CD4-positive, alpha-beta memory T cell (primary cell): ENCODE measurements around the gene STK38L. TPM values are rescaled to one million over a fixed set of nuclear protein-coding genes. Genes with fewer than 3 reads are reported as not detected.

Source experiments
- CTCF ChIA-PET: fragments of 350-600 bp; sonication (Branson Sonifier 250); formaldehyde crosslinking; loops from one replicate; lab custom pipeline; 2021; ENCODE audit warnings: inconsistent platforms; ENCODE audit not compliant: partially characterized antibody; lab: Charles Lee
- POLR2A ChIA-PET: fragments of 350-600 bp; sonication (Branson Sonifier 250); formaldehyde crosslinking; loops from one replicate; lab custom pipeline; 2021; ENCODE audit not compliant: partially characterized antibody; lab: Charles Lee
- DNase-seq, 5 donors: peaks; one replicate each; pipeline versions ENCODE4 v3.0.0 to v3.0.0-alpha.2; 2020 to 2022; ENCODE audit warnings: mixed read lengths in 1 of 5
- H3K27ac ChIP-seq: one replicate; pipeline ENCODE4 v1.7.0; 2013; ENCODE audit warnings: low read depth, low read length
- H3K27me3 ChIP-seq: 2 replicates; pipeline ENCODE4 v1.7.0; 2013; ENCODE audit warnings: mild to moderate bottlenecking, low read length, moderate library complexity; ENCODE audit not compliant: insufficient read depth
- H3K36me3 ChIP-seq: 2 replicates; pipeline ENCODE4 v1.7.0; 2013; ENCODE audit warnings: mild to moderate bottlenecking, low read length, moderate library complexity; ENCODE audit not compliant: insufficient read depth
- H3K4me1 ChIP-seq: 2 replicates; pipeline ENCODE4 v1.7.0; 2013; ENCODE audit warnings: mild to moderate bottlenecking, low read length, moderate library complexity; ENCODE audit not compliant: insufficient read depth
- H3K4me3 ChIP-seq, 2 donors: one replicate each; pipeline ENCODE4 v1.7.0; 2013; ENCODE audit warnings: low read length in 2 of 2, mild to moderate bottlenecking in 1 of 2
- H3K9me3 ChIP-seq, 2 donors: one replicate each; pipeline ENCODE4 v1.7.0; 2013; ENCODE audit warnings: low read length in 2 of 2, control low read depth in 1 of 2; ENCODE audit not compliant: control insufficient read depth in 1 of 2
- H3K27ac Mint-ChIP-seq, 7 donors: one replicate each; pipeline ENCODE4 v1.8.0; 2020 to 2021; ENCODE audit warnings: mixed read lengths in 7 of 7, mild to moderate bottlenecking in 6 of 7, inconsistent platforms in 3 of 7, moderate library complexity in 3 of 7
- H3K27me3 Mint-ChIP-seq, 2 donors: one replicate each; pipeline ENCODE4 v1.8.0; 2020 to 2021; ENCODE audit warnings: mixed read lengths in 2 of 2
- H3K36me3 Mint-ChIP-seq, 2 donors: one replicate each; pipeline ENCODE4 v1.8.0; 2020 to 2021; ENCODE audit warnings: mixed read lengths in 2 of 2, inconsistent platforms in 1 of 2, mild to moderate bottlenecking in 1 of 2
- H3K4me1 Mint-ChIP-seq, 4 donors: one replicate each; pipeline ENCODE4 v1.8.0; 2020 to 2021; ENCODE audit warnings: mixed read lengths in 4 of 4, mild to moderate bottlenecking in 1 of 4
- H3K4me3 Mint-ChIP-seq, 8 donors: one replicate each; pipeline ENCODE4 v1.8.0; 2020 to 2021; ENCODE audit warnings: mixed read lengths in 8 of 8, mild to moderate bottlenecking in 7 of 8, moderate library complexity in 6 of 8, inconsistent platforms in 3 of 8
- H3K9me3 Mint-ChIP-seq, 8 donors: one replicate each; pipeline ENCODE4 v1.8.0; 2020 to 2021; ENCODE audit warnings: mixed read lengths in 8 of 8, mild to moderate bottlenecking in 5 of 8, inconsistent platforms in 3 of 8, moderate library complexity in 1 of 8
- intact Hi-C: fragments of 100-400 bp; cut with micrococcal nuclease; formaldehyde crosslinking; loops from one replicate; pipeline ENCODE4 v1.15.1; 2023
- polyA plus RNA-seq, 2 donors: library from polyadenylated mRNA; unstranded; fragments of 300-500 nt; fragmentation: Illumina TruSeq; gene quantifications; one replicate each; pipeline ENCODE4 v1.2.3, GENCODE V29; 2021
- total RNA-seq, 2 experiments: library from RNA; stranded (reverse); gene quantifications; one replicate each; pipeline ENCODE4 v1.2.3, GENCODE V29; 2021

Gene STK38L
- total and polyA plus RNA-seq, 4 experiments from 2014 or later: 8.4 to 21.8 (median 15.3) TPM

GRCh38 chr12:27274706-27275105, 30.6 kb downstream of the STK38L start:
- no peak overlapping the region for H3K27ac Mint-ChIP-seq
- H3K27me3 Mint-ChIP-seq: no peaks in the 10 kb centered on the region
- H3K36me3 Mint-ChIP-seq: peaks cover 0 to 15% of the 10 kb centered on the region in 2 donors
- H3K36me3 ChIP-seq: no peaks in the 10 kb centered on the region
- intact Hi-C loops: no loop called here
- H3K27ac ChIP-seq: no peak overlapping the region
- ChIA-PET POLR2A (no interaction called here), CTCF (no interaction called here)
- H3K4me3 Mint-ChIP-seq: no peak overlapping the region
- no peak for DNase-seq
- no peaks in the 10 kb centered on the region for H3K9me3 Mint-ChIP-seq
- no peak overlapping the region for H3K4me3 ChIP-seq
- H3K4me1 ChIP-seq: no peaks in the 10 kb centered on the region
- no peaks in the 10 kb centered on the region for H3K9me3 ChIP-seq
- no peaks in the 10 kb centered on the region for H3K27me3 ChIP-seq
- peaks cover 5 to 11% (median 7%) of the 10 kb centered on the region in 4 donors for H3K4me1 Mint-ChIP-seq

GRCh38 chr12:27276275-27276674, 32.2 kb downstream of the STK38L start:
- Mint-ChIP-seq H3K4me3 (no peak overlapping the region), H3K27me3 (no peaks in the 10 kb centered on the region), H3K27ac (no peak overlapping the region), H3K9me3 (no peaks in the 10 kb centered on the region), H3K4me1 (peaks cover 5 to 8% (median 7%) of the 10 kb centered on the region in 4 donors), H3K36me3 (peaks cover 0 to 15% of the 10 kb centered on the region in 2 donors)
- H3K27ac ChIP-seq: no peak overlapping the region
- H3K4me3 ChIP-seq: no peak overlapping the region
- no peaks in the 10 kb centered on the region for H3K9me3 ChIP-seq
- no peaks in the 10 kb centered on the region for H3K27me3 ChIP-seq
- no peak for DNase-seq
- intact Hi-C loops: no loop called here
- no peaks in the 10 kb centered on the region for H3K4me1 ChIP-seq
- ChIA-PET POLR2A (no interaction called here), CTCF (interaction anchor here (1.6 kb wide), 1 partner anchor 30 kb away, joined by 4 read pairs; no protein-coding TSS in a partner anchor)
- no peaks in the 10 kb centered on the region for H3K36me3 ChIP-seq

GRCh38 chr12:27277846-27278260, 33.8 kb downstream of the STK38L start:
- Histone ChIP-seq H3K27ac (no peak overlapping the region), H3K4me3 (no peak overlapping the region), H3K36me3 (no peaks in the 10 kb centered on the region), H3K27me3 (no peaks in the 10 kb centered on the region), H3K9me3 (no peaks in the 10 kb centered on the region), H3K4me1 (no peaks in the 10 kb centered on the region)
- H3K4me3 Mint-ChIP-seq: no peak overlapping the region
- POLR2A ChIA-PET: no interaction called here
- no peaks in the 10 kb centered on the region for H3K27me3 Mint-ChIP-seq
- DNase-seq: no peak
- H3K9me3 Mint-ChIP-seq: no peaks in the 10 kb centered on the region
- peaks cover 4 to 10% (median 6%) of the 10 kb centered on the region in 4 donors for H3K4me1 Mint-ChIP-seq
- intact Hi-C loops: no loop called here
- H3K27ac Mint-ChIP-seq: no peak overlapping the region
- H3K36me3 Mint-ChIP-seq: peaks cover 0 to 10% of the 10 kb centered on the region in 2 donors
- CTCF ChIA-PET: interaction anchor here (1.2 to 1.6 kb wide), 2 partner anchors 13 to 28 kb away, joined by 3 to 4 read pairs; no protein-coding TSS in a partner anchor

- Mint-ChIP-seq H3K4me1 (peaks cover 5 to 8% (median 6%) of the 10 kb centered on the region in 4 donors), H3K4me3 (no peak overlapping the region), H3K27ac (no peak overlapping the region), H3K9me3 (no peaks in the 10 kb centered on the region), H3K36me3 (peaks cover 0 to 4% of the 10 kb centered on the region in 2 donors), H3K27me3 (no peaks in the 10 kb centered on the region)
- DNase-seq: no peak
- intact Hi-C loops: no loop called here
- H3K36me3 ChIP-seq: no peaks in the 10 kb centered on the region
- H3K27ac ChIP-seq: no peak overlapping the region
- POLR2A ChIA-PET: no interaction called here
- H3K4me1 ChIP-seq: no peaks in the 10 kb centered on the region
- H3K4me3 ChIP-seq: no peak overlapping the region
- CTCF ChIA-PET: interaction anchor here (1.1 to 1.2 kb wide), 2 partner anchors 26 to 105 kb away, joined by 3 to 6 read pairs; no protein-coding TSS in a partner anchor
- H3K27me3 ChIP-seq: no peaks in the 10 kb centered on the region
- H3K9me3 ChIP-seq: no peaks in the 10 kb centered on the region
Measured at GRCh38 chr12:27279826-27280225, 35.7 kb downstream of the STK38L start.

- Histone ChIP-seq H3K27ac (no peak overlapping the region), H3K4me1 (no peaks in the 10 kb centered on the region), H3K36me3 (no peaks in the 10 kb centered on the region), H3K9me3 (no peaks in the 10 kb centered on the region), H3K27me3 (no peaks in the 10 kb centered on the region), H3K4me3 (no peak overlapping the region)
- Mint-ChIP-seq H3K36me3 (no peaks in the 10 kb centered on the region), H3K27me3 (no peaks in the 10 kb centered on the region), H3K9me3 (no peaks in the 10 kb centered on the region), H3K4me3 (no peak overlapping the region), H3K27ac (no peak overlapping the region), H3K4me1 (peaks cover 3 to 8% (median 6%) of the 10 kb centered on the region in 4 donors)
- intact Hi-C loops: no loop called here
- ChIA-PET CTCF (interaction anchor here (1.2 kb wide), 1 partner anchor 25 kb away, joined by 6 read pairs; no protein-coding TSS in a partner anchor), POLR2A (no interaction called here)
- no peak for DNase-seq
Measured at GRCh38 chr12:27280412-27280811, 36.3 kb downstream of the STK38L start.

- intact Hi-C loops: no loop called here
- H3K4me3 Mint-ChIP-seq: no peak overlapping the region
- no peaks in the 10 kb centered on the region for H3K9me3 Mint-ChIP-seq
- H3K4me3 ChIP-seq: no peak overlapping the region
- no peak for DNase-seq
- peaks cover 0 to 4% of the 10 kb centered on the region in 2 donors for H3K36me3 Mint-ChIP-seq
- CTCF ChIA-PET: no interaction called here
- no peaks in the 10 kb centered on the region for H3K9me3 ChIP-seq
- H3K27ac ChIP-seq: no peak overlapping the region
- H3K36me3 ChIP-seq: no peaks in the 10 kb centered on the region
- no peaks in the 10 kb centered on the region for H3K4me1 ChIP-seq
- no peaks in the 10 kb centered on the region for H3K27me3 Mint-ChIP-seq
- POLR2A ChIA-PET: interaction anchor here (1.0 kb wide), 1 partner anchor 38 kb away, joined by 3 read pairs; no protein-coding TSS in a partner anchor
- no peak overlapping the region for H3K27ac Mint-ChIP-seq
- peaks cover 3 to 7% (median 5%) of the 10 kb centered on the region in 4 donors for H3K4me1 Mint-ChIP-seq
- no peaks in the 10 kb centered on the region for H3K27me3 ChIP-seq
Measured at GRCh38 chr12:27282754-27283153, 38.7 kb downstream of the STK38L start.

- H3K4me3 Mint-ChIP-seq: no peak overlapping the region
- DNase-seq: no peak
- no peaks in the 10 kb centered on the region for H3K4me1 ChIP-seq
- H3K27me3 Mint-ChIP-seq: no peaks in the 10 kb centered on the region
- H3K9me3 ChIP-seq: no peaks in the 10 kb centered on the region
- H3K27ac ChIP-seq: no peak overlapping the region
- no peaks in the 10 kb centered on the region for H3K36me3 ChIP-seq
- H3K27ac Mint-ChIP-seq: peak overlapping the region in 1 of 7 donors; percentile 15
- no peak overlapping the region for H3K4me3 ChIP-seq
- peaks cover 0 to 4% of the 10 kb centered on the region in 2 donors for H3K36me3 Mint-ChIP-seq
- ChIA-PET POLR2A (no interaction called here), CTCF (no interaction called here)
- intact Hi-C loops: no loop called here
- peaks cover 0 to 7% (median 3%) of the 10 kb centered on the region in 4 donors for H3K4me1 Mint-ChIP-seq
- H3K27me3 ChIP-seq: no peaks in the 10 kb centered on the region
- no peaks in the 10 kb centered on the region for H3K9me3 Mint-ChIP-seq
Measured at GRCh38 chr12:27284021-27284420, 39.9 kb downstream of the STK38L start.
